NOMO-1 treated with dmso at 0.1 percent for 144 hours (cell line): ENCODE data around the gene SIK2.

ENCODE experiments used
- DNase-seq: peaks from one replicate; lab custom pipeline; 2025; ENCODE audit not compliant: unreplicated experiment; lab: John Stamatoyannopoulos, UW

Gene SIK2

DNA sequence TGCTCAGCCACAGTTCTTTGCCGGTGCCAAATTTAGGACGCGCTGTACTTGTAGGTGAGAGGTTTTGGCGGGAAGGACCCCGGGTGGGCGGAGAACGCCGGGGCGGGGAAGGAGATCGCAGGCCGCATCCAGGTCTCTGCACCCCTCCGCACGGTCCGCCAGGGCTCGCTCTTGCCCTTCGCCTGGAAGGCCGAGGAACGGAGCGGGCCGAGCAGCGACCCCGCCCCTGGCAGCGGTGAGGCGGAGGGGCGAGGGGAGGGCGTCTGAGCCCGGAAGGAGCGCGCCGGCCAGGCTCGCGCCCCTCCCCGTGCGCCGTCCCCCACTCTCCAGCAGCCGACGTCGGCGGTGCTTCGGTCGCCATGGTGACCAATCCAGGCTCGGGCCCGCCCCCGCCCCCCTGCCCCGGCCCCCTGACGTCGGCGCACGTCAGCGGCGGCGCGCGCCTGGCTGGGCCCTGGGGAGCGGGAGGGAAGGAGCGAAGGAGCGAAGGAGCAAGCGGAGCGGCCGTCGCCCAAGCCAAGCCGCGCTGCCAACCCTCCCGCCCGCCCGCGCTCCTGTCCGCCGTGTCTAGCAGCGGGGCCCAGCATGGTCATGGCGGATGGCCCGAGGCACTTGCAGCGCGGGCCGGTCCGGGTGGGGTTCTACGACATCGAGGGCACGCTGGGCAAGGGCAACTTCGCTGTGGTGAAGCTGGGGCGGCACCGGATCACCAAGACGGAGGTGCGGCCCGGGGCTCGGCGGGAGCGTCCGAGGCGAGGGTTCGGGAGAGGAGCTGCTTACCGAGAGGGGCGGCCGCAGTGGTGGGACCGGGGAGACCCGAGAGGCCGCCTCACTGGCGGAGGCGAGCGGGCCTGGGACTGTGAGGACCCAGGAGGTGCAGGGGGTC is at the start of gene SIK2:
Gene SIK2, plus strand, starts transcription at position 471 of the 886 bp plus-strand sequence. Its CDS starts 115 bp downstream, at position 586.
- DNase-seq = peak; percentile 93

DNA sequence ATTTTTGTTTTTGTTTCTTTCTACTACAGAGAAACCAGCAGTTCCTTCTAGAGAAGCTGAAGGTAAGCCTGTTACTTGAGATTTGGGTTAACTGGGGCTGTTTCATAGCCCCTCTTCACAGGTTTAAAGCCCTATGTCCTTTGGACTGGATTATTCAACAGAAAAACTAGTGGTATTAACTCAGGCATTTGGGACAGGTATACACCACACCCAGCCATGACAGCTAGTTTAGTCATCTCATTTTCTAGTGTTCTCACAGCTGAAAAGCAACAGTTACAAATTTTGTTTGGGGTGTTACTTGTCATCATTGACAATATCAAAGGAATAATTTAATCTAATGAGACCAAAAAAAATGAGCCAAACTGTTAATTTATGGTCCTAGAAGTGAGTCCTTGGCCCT is 47.7 kb upstream of the SIK2 start:
- no peak for DNase-seq

DNA sequence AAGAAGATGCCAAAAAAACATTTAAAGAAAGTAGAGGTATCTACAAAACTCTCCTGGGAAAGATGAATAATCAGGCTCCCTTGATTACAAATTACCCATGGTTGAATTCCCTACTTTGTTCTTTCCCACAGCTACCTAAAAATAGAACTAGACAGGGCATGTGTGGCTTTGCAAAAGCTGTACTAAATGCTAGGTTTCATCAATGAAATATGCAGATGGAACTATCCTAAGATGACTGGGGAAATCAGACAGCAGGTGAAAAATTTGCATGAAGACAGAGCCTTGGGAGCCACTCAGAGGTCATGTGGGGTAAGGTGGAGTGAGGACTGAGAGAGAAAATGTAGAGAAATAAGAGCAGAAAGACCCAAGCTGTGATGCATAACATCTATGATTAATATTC is 47.0 kb upstream of the SIK2 start:
- no peak for DNase-seq

DNA sequence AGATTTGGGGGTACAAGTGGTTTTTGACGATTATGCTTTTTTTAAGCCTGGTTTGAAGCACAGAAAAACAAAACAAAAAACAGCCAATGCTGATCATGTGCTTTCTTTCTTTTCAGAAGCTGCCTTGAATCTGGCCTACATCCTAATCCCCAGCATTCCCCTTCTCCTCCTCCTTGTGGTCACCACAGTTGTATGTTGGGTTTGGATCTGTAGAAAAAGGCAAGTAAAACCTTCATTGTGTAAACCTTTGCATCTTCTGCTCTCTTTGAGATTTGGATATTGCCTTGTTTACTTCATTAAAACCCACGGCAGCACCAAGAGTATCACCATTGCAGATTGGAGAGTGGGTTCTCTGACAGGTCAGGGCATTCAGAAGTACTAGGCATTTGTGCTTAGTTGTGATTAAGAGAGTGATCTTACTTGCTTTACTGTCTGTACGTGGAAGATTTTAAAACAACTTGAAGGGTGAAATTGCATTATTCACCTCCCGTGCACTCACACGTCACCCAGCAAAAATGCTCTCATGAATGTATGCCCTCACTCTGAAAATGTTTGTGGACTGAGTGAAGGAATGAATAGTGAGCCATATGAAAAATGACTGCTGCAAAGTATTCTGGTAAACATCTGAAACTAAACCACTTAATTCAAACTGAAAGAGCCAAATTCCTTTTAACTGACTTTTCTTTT is 44.7 kb upstream of the SIK2 start:
- DNase-seq = no peak

DNA sequence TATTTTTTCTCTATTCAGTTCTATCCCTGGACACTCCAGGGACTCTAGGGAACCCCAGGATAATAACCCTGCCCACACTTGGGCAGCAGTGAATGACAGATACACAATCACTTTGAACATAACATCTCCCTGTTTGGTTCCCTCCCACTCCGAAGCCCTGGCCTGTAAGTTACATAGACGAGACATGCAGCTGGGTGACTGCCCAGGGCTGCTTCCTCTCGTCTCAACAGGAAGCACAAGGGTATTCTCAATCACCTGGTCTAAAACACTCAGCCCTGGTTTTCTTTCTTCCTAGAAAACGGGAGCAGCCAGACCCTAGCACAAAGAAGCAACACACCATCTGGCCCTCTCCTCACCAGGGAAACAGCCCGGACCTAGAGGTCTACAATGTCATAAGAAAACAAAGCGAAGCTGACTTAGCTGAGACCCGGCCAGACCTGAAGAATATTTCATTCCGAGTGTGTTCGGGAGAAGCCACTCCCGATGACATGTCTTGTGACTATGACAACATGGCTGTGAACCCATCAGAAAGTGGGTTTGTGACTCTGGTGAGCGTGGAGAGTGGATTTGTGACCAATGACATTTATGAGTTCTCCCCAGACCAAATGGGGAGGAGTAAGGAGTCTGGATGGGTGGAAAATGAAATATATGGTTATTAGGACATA is 42.3 kb upstream of the SIK2 start:
- DNase-seq = no peak

GRCh38 chr11:111560800-111561199 is 41.4 kb upstream of the SIK2 start:
- no peak for DNase-seq

GRCh38 chr11:111561306-111561705 is 40.9 kb upstream of the SIK2 start:
- no peak for DNase-seq

- DNase-seq = no peak
These were observed 40.4 kb upstream of the SIK2 start for GRCh38 chr11:111561791-111562325.

GRCh38 chr11:111562692-111563389 is 39.4 kb upstream of the SIK2 start:
- DNase-seq = no peak

DNA sequence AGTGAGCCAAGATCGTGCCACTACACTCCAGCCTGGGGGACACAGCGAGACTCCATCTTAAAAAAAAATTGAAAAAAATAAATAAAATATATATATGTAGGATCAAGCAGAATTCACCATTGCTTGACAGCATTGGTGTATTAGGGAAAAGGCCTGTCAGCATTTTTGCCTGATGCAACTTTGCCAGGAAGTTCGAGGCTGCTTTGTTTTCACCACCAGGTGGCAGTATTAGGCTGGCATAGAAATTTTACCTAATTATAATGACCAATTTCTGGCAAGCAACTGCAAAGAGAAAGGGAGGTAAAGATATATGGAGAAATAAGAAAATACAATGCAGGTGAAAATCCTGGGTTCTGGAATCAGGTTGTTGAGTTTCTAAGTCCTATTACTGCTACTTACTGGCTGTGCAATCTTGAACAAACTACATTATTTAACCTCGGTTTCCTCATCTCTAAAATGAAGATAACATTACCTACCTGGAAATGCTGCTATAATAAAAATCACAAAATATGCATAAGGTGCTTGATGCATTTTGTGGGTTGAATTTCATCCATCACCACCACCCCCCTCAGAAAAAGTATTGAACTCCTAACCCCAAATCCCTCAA is 37.0 kb upstream of the SIK2 start:
- peak; percentile 13 for DNase-seq

DNA sequence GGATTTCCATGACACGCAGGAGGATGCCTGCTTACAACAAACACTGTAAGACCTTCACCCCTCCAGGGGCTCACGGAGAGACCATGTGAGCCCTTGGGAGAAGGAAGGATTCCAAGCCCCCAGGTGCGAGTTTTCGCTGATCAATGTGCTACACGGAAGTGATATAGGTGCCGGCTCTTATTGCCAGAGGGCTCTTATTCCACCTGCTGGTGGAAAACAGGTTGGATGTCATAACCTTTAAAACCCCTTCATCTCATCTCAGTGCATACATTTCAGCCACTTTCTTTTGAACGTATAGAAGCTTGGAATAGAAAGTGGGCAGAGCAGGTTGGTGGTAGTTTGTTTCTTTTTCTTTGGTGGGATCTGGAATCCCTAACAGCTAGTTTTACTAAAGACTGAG is 35.9 kb upstream of the SIK2 start:
- no peak for DNase-seq

GRCh38 chr11:111569476-111569875 is 32.8 kb upstream of the SIK2 start:
- DNase-seq = no peak

- no peak for DNase-seq
These were observed 31.5 kb upstream of the SIK2 start for GRCh38 chr11:111570796-111571195.

DNA sequence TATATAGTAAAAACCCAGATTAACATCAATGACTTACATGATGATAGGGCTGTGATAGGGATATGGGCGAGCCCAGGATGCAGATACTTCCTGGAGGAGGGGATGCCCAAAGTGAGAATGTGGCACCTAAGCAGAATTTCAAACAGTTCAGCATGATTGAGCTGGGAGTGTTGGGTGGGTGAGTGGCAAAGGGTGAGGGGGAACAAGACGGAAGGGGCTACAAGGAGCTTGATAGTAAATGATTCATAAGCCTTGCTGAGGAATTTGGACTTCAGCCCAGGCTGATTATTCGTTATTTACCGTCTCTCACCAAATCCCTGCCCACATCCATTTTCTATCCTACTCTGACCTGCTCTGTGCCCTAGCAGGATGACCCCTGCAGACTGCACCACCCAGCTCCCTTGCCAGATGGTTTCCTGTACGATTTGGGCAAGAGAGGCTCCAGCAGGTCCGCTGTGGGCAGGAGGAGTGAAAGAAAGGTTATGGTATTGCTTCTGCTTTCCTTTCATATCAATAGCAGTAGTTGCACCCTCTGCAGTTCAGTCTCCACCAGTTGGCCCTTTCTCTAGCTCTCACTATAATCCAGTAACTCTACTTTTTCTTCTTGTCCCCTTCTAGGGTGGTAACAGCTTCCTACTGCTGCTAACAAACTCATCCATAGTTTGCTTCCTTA is 30.3 kb upstream of the SIK2 start:
- DNase-seq = no peak

- DNase-seq = no peak
These were observed 29.7 kb upstream of the SIK2 start for GRCh38 chr11:111572581-111572980.

GRCh38 chr11:111573821-111574249 is 28.4 kb upstream of the SIK2 start:
- no peak for DNase-seq

- no peak for DNase-seq
These were observed 27.6 kb upstream of the SIK2 start for GRCh38 chr11:111574373-111575225.

DNA sequence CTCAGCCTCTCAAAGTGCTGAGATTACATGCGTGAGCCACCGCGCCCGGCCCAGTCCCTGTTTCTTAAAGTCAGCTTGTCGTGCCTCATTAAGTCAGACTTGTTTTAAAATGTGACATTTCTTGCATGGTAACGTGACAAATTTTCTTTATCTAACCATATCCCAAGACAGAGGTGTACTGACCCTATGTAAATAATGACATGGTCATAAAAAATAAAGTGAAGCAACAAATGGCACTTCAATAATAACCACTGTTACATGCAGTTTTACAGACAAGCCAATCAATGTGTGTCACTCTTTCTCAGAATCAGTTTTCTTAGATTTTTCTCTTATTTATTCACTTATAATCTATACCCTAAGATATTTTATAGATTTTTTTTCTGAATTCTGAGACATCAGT is 26.5 kb upstream of the SIK2 start:
- no peak for DNase-seq

GRCh38 chr11:111577821-111578220 is 24.4 kb upstream of the SIK2 start:
- no peak for DNase-seq
